ENCODE data around the gene ZC4H2.
"Not testable (repeated sequence)": the region's sequence is repeated elsewhere in the genome, so short reads cannot be mapped to it uniquely, and the experiment has no call there.

ZC4H2 gene

GRCh38 chrX:65009459-65009858, 33.2 kb upstream of the ZC4H2 start:
- Histone ChIP-seq H3K4me3 (ENCODE audit: low read length) (no peak overlapping the region), H3K4me1 (ENCODE audit: control insufficient read depth, low read length) (no peaks in the 10 kb centered on the region), H3K9me2 (replicated peaks; ENCODE audit: control insufficient read depth, low read length) (no peaks in the 10 kb centered on the region), H3K36me3 (ENCODE audit: control insufficient read depth, low read length) (no peaks in the 10 kb centered on the region), H3F3A (ENCODE audit: control insufficient read depth, insufficient read depth) (no peaks in the 10 kb centered on the region), H3K9me3 (ENCODE audit: control insufficient read depth, insufficient read depth, low read length) (no peaks in the 10 kb centered on the region), H4K20me1 (ENCODE audit: control insufficient read depth, insufficient read depth, low read depth, low read length) (no peaks in the 10 kb centered on the region), H3K27me3 (ENCODE audit: control insufficient read depth, low read length) (no peaks in the 10 kb centered on the region), H3K27ac (ENCODE audit: low read depth, low read length) (no peak overlapping the region), H3K4me2 (ENCODE audit: low read length) (no peak overlapping the region), H3K79me2 (ENCODE audit: control insufficient read depth, low read length) (no peaks in the 10 kb centered on the region)
- TF ChIP-seq CTCF (IDR thresholded peaks at IDR 0.05; ENCODE audit: low read depth, low read length, poor library complexity, severe bottlenecking), result no peak
- no peak for TF ChIP-seq EZH2phosphoT487 (IDR thresholded peaks at IDR 0.05; ENCODE audit: borderline replicate concordance, low read length)

- H3K9me3 ChIP-seq (ENCODE audit: control insufficient read depth, insufficient read depth, low read length); H3K36me3 ChIP-seq (ENCODE audit: control insufficient read depth, low read length); H3K79me2 ChIP-seq (ENCODE audit: control insufficient read depth, low read length); H3K4me3 ChIP-seq (ENCODE audit: low read length); H3K27me3 ChIP-seq (ENCODE audit: control insufficient read depth, low read length); H3K4me2 ChIP-seq (ENCODE audit: low read length); H3K9me2 ChIP-seq (replicated peaks; ENCODE audit: control insufficient read depth, low read length); H3K4me1 ChIP-seq (ENCODE audit: control insufficient read depth, low read length); H3K27ac ChIP-seq (ENCODE audit: low read depth, low read length); H4K20me1 ChIP-seq (ENCODE audit: control insufficient read depth, insufficient read depth, low read depth, low read length); H3F3A ChIP-seq (ENCODE audit: control insufficient read depth, insufficient read depth): not testable (repeated sequence)
Observed at GRCh38 chrX:65002208-65002607, 26.0 kb upstream of the ZC4H2 start.

- Histone ChIP-seq H3K27ac (ENCODE audit: low read depth, low read length) (no peak overlapping the region), H3F3A (ENCODE audit: control insufficient read depth, insufficient read depth) (no peaks in the 10 kb centered on the region), H3K4me3 (ENCODE audit: low read length) (no peak overlapping the region), H3K9me2 (replicated peaks; ENCODE audit: control insufficient read depth, low read length) (no peaks in the 10 kb centered on the region), H3K36me3 (ENCODE audit: control insufficient read depth, low read length) (no peaks in the 10 kb centered on the region), H4K20me1 (ENCODE audit: control insufficient read depth, insufficient read depth, low read depth, low read length) (no peaks in the 10 kb centered on the region), H3K79me2 (ENCODE audit: control insufficient read depth, low read length) (no peaks in the 10 kb centered on the region), H3K4me2 (ENCODE audit: low read length) (no peak overlapping the region), H3K9me3 (ENCODE audit: control insufficient read depth, insufficient read depth, low read length) (no peaks in the 10 kb centered on the region), H3K4me1 (ENCODE audit: control insufficient read depth, low read length) (no peaks in the 10 kb centered on the region), H3K27me3 (ENCODE audit: control insufficient read depth, low read length) (no peaks in the 10 kb centered on the region)
- TF ChIP-seq CTCF (IDR thresholded peaks at IDR 0.05; ENCODE audit: low read depth, low read length, poor library complexity, severe bottlenecking), result no peak
- TF ChIP-seq EZH2phosphoT487 (IDR thresholded peaks at IDR 0.05; ENCODE audit: borderline replicate concordance, low read length), result no peak
Observed at GRCh38 chrX:64996805-64997204, 20.6 kb upstream of the ZC4H2 start.

GRCh38 chrX:64994131-64994798, 18.0 kb upstream of the ZC4H2 start:
- Histone ChIP-seq H3K27ac (ENCODE audit: low read depth, low read length) (no peak overlapping the region), H3K36me3 (ENCODE audit: control insufficient read depth, low read length) (no peaks in the 10 kb centered on the region), H3K4me3 (ENCODE audit: low read length) (no peak overlapping the region), H3F3A (ENCODE audit: control insufficient read depth, insufficient read depth) (no peaks in the 10 kb centered on the region), H4K20me1 (ENCODE audit: control insufficient read depth, insufficient read depth, low read depth, low read length) (no peaks in the 10 kb centered on the region), H3K4me2 (ENCODE audit: low read length) (no peak overlapping the region), H3K79me2 (ENCODE audit: control insufficient read depth, low read length) (no peaks in the 10 kb centered on the region), H3K9me2 (replicated peaks; ENCODE audit: control insufficient read depth, low read length) (no peaks in the 10 kb centered on the region), H3K4me1 (ENCODE audit: control insufficient read depth, low read length) (no peaks in the 10 kb centered on the region), H3K9me3 (ENCODE audit: control insufficient read depth, insufficient read depth, low read length) (no peaks in the 10 kb centered on the region), H3K27me3 (ENCODE audit: control insufficient read depth, low read length) (no peaks in the 10 kb centered on the region)
- TF ChIP-seq CTCF (IDR thresholded peaks at IDR 0.05; ENCODE audit: low read depth, low read length, poor library complexity, severe bottlenecking), result no peak
- TF ChIP-seq EZH2phosphoT487 (IDR thresholded peaks at IDR 0.05; ENCODE audit: borderline replicate concordance, low read length), result no peak
